ENCODE data around the gene SHB.

- TF ChIP-seq BRCA1 (IDR thresholded peaks at IDR 0.05; ENCODE audit: low read depth, low read length) (no peak), CTCF (IDR thresholded peaks at IDR 0.05; ENCODE audit: control extremely low read depth in 1 of 3, insufficient read depth in 1 of 3, low read depth in 1 of 3, low read length in 3 of 3) (no peak), MAX (IDR thresholded peaks at IDR 0.05) (no peak), JUN (IDR thresholded peaks at IDR 0.05; ENCODE audit: low read depth, low read length) (no peak), RAD21 (IDR thresholded peaks at IDR 0.05 in 1 of 2, conservative IDR thresholded peaks at IDR 0.05 in 1 of 2; ENCODE audit: low read depth in 2 of 2, low read length in 2 of 2) (no peak), USF2 (IDR thresholded peaks at IDR 0.05; ENCODE audit: low read length) (no peak), ZNF274 (IDR thresholded peaks at IDR 0.05; ENCODE audit: borderline replicate concordance, extremely low read depth, low read length) (no peak), POLR2A (IDR thresholded peaks at IDR 0.05; ENCODE audit: control extremely low read depth in 1 of 2, low read depth in 2 of 2, low read length in 2 of 2) (no peak), HDAC2 (IDR thresholded peaks at IDR 0.05; ENCODE audit: borderline replicate concordance in 1 of 2, low read depth in 2 of 2, low read length in 2 of 2) (no peak), POLR2AphosphoS5 (IDR thresholded peaks at IDR 0.05; ENCODE audit: low read depth, low read length) (no peak), EGR1 (IDR thresholded peaks at IDR 0.05; ENCODE audit: borderline replicate concordance, low read depth, low read length) (no peak)
Measured at GRCh38 chr9:38092200-38092524, 23.1 kb upstream of the SHB start.
